Measurements from ENCODE around the gene TSPAN16.

DNA sequence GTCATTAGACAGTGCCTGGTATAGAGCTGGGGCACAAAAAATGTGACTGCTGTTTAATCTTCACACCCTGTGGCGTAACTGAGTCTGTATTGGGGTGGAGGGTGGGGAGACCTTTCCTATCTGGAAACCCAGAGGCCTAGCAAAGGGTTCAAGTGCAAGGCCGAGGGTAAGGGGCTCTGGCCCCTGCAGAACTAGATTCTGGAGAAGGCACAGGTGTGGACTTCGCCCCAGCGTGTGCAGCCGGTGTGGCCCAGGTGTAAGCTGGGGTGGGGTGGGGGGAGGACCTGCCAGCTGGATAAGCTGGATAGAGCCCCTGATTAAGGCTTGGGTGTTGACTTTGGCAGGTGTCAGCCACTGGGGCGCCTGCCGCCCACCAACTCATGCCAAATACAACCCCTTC is 42.2 kb downstream of the TSPAN16 start:
- TF ChIP-seq, protein P1, sequence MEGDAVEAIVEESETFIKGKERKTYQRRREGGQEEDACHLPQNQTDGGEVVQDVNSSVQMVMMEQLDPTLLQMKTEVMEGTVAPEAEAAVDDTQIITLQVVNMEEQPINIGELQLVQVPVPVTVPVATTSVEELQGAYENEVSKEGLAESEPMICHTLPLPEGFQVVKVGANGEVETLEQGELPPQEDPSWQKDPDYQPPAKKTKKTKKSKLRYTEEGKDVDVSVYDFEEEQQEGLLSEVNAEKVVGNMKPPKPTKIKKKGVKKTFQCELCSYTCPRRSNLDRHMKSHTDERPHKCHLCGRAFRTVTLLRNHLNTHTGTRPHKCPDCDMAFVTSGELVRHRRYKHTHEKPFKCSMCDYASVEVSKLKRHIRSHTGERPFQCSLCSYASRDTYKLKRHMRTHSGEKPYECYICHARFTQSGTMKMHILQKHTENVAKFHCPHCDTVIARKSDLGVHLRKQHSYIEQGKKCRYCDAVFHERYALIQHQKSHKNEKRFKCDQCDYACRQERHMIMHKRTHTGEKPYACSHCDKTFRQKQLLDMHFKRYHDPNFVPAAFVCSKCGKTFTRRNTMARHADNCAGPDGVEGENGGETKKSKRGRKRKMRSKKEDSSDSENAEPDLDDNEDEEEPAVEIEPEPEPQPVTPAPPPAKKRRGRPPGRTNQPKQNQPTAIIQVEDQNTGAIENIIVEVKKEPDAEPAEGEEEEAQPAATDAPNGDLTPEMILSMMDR (IDR thresholded peaks at IDR 0.05; ENCODE audit: borderline replicate concordance, extremely low read depth, low read length, poor library complexity, severe bottlenecking): no peak
- no peak for TF ChIP-seq EZH2 (IDR thresholded peaks at IDR 0.05; ENCODE audit: borderline replicate concordance, low read depth, low read length, severe bottlenecking)

Measured in DND-41 (cell line).